GM18951 (cell line): ENCODE results near the gene XG.

Experiments used
- POLR2A ChIP-seq: IDR thresholded peaks from 4 replicates; pipeline ENCODE4 v1.6.1; 2011; ENCODE audit warnings: mild to moderate bottlenecking; ENCODE audit not compliant: insufficient read length, insufficient read depth; ENCODE audit errors: extremely low read depth
- in situ Hi-C: fragments of 300-500 bp; cut with MboI; formaldehyde crosslinking; loops from one replicate; pipeline ENCODE4 v1.12.0; 2022; ENCODE audit warnings: low sequenced_read_pairs, mixed read lengths, inconsistent platforms; ENCODE audit not compliant: unreplicated experiment

XG gene

DNA sequence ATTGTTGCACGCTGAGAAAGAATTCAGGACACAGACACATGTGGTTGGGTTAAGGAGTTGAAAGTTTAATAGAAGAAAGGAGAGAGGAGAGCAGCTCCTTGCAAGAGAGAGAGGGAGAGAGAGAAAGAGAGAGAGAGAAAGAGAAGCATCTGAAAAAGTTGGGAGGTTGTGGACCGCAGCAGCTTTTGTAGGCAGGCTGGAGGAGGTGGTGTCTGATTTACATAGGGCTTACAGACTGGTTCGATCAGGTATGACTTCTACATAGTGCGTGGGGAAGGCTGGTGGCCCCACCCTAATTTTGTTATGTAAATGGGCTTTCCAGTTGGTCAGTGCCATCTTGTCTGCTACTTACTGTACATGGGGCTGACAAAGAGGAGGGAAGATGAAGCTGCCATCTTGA is 49.4 kb downstream of the XG start:
- TF ChIP-seq POLR2A: no peak
- in situ Hi-C loops: loop anchor here (25.0 kb wide), 1 partner anchor 1139 kb away; no protein-coding TSS in a partner anchor

DNA sequence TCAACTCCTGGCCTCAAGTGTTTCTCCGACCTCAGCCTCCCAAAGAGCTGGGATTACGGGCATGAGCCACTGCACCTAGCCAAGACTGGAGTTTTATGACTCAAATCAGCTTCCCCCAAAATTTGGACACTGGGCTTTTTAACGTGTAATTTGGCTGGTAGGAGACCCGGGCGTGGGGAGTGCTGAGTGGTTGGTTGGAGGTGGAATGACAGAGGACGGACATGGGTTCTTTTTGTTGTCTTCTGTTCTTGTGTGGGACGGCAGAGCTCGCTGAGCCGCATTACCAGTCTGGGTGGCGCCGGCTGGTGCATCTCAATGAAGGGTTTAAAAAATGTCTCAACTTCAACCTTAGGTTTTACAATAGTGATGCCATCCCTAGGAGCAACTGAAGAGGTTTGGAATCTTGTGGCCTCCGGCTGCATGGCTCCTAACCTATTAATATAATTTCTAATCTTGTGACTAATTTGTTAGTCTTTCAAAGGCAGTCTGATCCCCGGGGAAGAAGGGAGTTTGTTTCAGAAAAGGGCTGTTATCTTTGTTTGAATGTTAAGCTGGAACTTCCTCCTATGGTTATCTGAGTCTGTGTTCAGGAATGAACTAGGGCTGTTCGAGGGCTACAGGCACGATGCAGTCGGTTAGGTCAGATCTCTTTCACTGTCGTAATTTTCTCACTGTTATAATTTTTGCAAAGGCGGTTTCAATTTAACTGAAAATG is 50.7 kb downstream of the XG start:
- in situ Hi-C loops: loop anchor here (25.0 kb wide), 1 partner anchor 1140 kb away; no protein-coding TSS in a partner anchor

DNA sequence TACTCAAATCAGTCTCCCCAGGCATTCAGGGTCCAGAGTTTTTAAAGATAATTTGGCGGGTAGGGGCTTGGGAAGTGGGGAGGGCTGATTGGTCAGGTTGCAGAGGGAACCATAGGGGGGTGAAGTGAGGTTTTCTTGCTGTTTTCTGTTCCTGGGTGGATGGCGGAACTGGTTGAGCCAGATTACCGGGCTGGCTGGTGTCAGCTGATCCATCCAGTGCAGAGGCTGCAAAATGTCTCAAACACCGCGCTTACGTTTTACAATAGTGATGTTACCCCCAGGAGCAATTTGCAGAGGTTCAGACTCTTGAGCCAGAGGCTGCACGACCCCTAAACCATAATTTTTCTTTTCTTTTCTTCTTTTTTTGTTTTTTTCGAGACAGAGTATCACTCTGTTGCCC is 51.6 kb downstream of the XG start:
- in situ Hi-C loops: loop anchor here (25.0 kb wide), 1 partner anchor 1141 kb away; no protein-coding TSS in a partner anchor

DNA sequence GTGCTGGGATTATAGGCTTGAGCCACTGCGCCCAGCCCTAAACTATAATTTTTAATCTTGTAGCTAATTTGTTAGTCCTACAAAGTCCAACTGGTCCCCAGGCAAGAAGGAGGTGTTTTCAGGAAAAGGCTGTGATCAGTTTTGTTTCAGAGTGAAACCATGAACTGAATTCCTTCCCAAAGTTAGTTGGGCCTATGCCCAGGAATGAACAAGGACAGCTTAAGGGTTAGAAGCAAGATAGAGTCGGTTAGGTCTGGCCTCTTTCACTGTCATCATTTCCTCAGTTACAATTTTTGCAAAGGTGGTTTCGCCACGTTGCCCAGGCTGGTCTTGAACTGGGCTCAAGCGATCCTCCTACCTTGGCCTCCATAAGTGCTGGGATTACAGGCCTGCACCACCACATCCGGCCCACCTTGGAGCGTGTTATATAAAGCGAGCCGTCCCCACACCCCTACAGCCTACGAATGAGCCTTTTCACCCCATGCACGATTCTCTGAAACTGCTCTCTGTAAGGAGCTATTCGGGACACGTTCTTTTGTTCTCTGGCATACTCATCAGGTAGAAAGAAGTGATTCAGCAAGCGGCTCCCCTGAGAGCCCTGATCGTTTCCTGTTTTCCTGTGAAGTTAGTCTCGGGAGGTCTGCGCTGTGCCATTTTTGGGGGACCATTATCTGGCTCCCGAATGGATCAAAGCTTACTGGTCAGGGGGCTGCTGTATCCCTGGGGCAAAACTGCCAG is 52.4 kb downstream of the XG start:
- in situ Hi-C loops: loop anchor here (25.0 kb wide), 1 partner anchor 1142 kb away; no protein-coding TSS in a partner anchor

DNA sequence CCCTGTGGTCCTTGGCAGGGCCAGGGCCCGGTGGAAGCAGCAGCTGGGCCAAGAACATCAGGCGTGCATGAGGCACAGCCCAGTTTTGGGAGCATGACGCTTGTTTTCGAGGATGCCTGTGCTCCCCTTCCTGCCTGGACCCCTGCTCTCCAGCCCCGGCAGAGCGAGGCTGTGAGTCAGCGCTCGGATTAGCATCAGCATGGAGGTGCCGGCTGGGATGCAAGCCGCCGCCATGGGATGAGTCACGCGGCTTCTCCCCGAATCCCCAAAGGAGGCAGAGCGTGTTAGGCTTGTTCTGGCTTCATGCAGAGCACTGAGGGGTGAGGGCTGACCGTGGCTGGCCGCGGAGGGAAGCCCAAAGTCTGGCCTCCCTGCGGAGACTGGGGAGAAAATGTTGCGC is 53.0 kb downstream of the XG start:
- in situ Hi-C loops: loop anchor here (25.0 kb wide), 1 partner anchor 1143 kb away; no protein-coding TSS in a partner anchor

DNA sequence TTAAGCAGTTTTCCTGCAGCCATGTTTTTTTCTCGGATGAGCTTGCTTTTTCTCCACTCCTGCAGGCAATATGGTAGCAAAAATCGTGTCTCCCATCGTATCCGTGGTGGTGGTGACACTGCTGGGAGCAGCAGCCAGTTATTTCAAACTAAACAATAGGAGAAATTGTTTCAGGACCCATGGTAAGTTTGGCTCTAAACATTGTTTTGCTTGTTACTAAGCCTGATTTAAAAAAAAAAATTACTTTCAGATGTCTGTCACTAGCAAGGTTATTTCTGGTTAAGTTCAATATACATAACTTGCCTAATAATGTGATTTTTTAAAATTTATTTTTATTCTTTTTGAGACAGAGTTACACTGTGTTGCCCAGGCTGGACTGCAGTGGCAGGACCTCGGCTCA is 59.4 kb downstream of the XG start:
- TF ChIP-seq POLR2A: no peak
- in situ Hi-C loops: loop anchor here (5.0 to 25.0 kb wide), 2 partner anchors 159 to 1149 kb away; no protein-coding TSS in a partner anchor

DNA sequence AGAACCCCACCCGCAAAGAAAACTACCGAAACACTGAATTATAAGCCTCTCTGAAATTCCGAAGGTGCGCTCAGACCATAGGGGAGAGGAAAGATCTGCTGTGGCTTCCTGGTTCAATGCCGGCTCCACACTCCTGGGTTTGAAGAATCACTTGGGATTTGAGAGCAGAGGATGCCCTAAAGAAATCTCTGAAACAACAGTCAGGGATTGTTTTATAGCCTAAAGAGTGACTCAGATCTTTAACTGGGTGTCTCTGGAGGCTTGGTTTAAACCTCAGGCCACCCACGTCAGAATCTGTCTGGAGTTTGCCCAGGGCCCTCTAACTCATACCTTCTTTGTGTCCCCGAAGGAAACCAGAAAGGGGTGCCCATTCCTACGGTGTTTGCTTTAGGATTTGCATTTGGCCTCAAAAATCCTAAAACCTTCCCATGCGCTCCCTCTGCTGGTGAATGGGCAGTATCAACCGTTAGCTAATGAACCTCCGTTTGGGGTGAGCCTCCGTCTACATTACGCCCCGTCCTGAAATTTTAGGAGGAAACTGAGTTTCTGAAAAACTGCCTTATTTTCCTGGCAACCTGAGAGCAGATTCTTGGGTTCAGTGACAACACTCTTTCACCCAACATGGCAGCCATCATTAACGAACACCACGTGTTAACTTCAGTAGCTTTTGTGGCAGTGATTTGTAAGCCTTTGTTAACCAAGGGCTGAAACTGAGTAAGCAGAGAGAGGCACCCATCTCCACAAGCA is 60.5 kb downstream of the XG start:
- in situ Hi-C loops: loop anchor here (5.0 to 25.0 kb wide), 2 partner anchors 160 to 1150 kb away; no protein-coding TSS in a partner anchor

DNA sequence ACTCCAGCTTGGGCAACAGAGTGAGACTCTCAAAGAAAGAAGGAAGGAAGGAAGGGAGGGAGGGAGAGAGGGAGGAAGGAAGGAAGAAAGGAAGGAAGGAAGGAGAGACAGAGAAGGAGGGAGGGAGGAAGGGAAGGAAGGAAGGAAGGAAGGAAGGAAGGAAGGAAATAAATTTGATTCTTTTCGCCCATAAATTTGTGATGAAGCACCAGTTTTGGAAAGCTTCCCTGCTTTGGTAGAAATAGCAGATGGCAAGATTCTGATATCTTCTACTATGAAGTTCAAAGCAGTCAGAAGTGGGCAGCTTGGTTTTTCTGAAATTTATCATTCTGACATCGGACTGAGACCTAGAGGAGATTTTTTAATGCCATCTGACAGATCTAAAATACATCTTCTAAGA is 65.2 kb downstream of the XG start:
- in situ Hi-C loops: loop anchor here (25.0 kb wide), 1 partner anchor 1155 kb away; no protein-coding TSS in a partner anchor
- no peak for TF ChIP-seq POLR2A

DNA sequence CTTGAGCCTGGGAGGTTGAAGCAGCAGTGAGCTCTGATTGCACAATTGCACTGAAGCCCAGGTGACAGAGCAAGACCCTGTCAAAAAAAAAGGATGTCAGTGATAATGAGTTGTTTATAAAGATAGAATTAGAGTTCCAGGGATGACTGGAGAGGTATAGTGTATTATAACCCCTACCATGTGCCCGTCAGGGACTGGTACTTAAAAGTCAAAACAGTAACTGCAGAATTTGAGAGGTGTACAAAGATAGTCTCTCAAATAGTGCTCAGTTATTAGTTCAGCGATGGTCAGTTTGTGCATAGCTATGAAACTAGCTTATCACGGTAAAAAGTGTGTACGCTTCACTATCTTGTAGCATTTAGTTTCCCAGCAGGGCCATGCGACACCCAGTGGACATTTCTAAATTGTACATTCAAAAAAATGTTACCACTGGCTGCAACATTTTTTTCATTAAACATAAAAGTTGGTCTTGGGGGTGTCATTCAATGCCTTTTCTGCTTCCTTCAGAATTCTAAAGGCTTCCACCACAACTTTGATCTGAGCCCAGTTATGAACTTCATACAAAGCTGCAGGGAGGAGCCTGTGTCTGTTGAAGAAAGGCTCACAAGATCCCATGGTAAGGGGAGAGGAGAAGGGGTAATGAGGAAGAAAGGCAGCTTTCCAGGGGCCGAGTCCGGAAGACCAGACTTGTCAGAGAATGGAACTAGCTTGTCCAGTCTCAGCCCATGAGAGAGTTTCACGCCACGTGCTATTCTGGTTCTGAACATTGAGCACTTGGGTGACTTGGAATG is 67.7 kb downstream of the XG start:
- in situ Hi-C loops: loop anchor here (25.0 kb wide), 1 partner anchor 1157 kb away; no protein-coding TSS in a partner anchor
- no peak for TF ChIP-seq POLR2A

DNA sequence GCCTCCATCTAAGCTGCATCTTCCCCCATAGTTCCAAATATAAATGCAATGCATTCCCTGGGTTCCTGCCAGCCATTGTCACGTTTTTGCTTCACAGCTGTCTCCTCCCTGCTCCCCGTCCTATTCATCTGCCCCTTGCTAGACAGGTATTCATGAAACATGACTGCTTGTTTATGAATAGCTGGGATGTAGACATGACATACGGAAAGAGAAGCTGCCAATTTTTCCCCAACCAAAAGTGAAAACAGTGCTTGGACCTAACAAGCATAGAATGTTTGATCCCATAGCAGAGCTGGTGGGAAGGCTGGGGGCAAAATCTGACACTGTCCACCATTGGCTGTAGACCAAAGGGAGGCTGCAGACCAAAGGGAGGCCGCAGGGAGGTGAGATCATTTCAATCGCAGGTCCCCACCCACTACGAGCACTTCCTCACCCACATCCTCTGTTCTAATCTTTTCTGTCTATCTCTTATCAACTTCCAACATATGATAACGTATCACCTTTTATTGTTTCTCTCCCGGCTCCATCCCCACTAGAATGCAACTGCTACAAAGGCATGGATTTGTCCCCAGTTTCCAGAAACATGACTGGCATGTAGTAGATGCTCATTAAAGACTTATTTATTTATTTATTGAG is 68.4 kb downstream of the XG start:
- in situ Hi-C loops: loop anchor here (25.0 kb wide), 1 partner anchor 1158 kb away; no protein-coding TSS in a partner anchor
- TF ChIP-seq POLR2A: no peak

DNA sequence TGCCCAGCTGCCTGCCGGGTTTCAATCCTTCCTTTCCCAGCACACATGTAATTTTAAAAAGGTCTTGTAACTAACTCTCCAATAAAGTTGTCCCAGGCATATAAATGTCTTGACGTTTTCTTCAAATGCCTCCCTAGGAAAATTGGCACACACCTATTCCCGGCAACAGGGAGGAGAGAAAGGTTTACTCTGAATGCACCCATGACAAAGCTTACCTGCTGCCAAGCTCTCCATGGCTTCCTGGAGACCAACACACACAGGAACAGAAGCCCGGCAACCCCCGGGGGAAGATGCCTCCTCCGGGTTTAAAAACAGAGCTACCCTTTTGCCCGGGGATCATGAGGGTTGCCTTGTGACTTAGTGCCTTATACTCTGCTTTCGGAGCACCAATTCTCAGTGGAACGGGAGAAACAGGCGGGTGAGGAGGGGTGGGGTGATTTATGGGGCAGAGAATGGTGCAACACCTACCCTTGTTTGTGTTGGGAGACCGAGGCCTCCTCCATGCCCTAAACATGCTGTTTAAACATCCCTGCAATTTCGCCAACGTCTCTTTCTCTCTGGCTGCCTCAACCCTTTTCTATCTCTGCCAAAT is 72.1 kb downstream of the XG start:
- in situ Hi-C loops: loop anchor here (25.0 kb wide), 1 partner anchor 1162 kb away; no protein-coding TSS in a partner anchor

DNA sequence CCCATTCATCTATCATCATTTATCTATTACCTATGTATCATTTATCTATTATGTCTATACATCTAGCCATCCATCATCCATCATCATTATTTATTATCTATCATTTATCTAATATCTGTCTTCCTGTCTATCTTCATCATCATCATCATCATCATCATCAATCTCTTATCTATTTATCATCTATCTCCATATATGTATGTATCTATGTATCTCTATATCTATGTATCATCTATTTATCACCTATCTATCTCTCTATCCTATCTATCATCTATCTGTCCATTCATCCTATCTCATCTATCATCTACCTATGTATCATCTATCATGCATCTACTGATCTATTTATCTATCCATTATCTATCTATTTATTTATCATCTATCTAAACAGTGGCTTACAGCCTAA is 73.0 kb downstream of the XG start:
- TF ChIP-seq POLR2A: no peak
- in situ Hi-C loops: loop anchor here (25.0 kb wide), 1 partner anchor 1163 kb away; no protein-coding TSS in a partner anchor

More for the DNA sequence above, 72.1 kb downstream of the XG start:
- no peak for TF ChIP-seq POLR2A
